Calu3 (cell line): ENCODE measurements around the gene SLFNL1. TPM values are rescaled to one million over a fixed set of nuclear protein-coding genes. Genes with fewer than 3 reads are reported as not detected.

Experiments used
- Bru-seq: library from RNA; stranded (reverse); fragments of 400-500 nt; gene quantifications from one replicate; lab custom pipeline; 2021; lab: Mats Ljungman, UMichigan
- BruChase-seq, 2 experiments: library from RNA; stranded (reverse); fragments of 400-500 nt; gene quantifications; one replicate each; lab custom pipeline; 2021; lab: Mats Ljungman, UMichigan
- BruUV-seq: library from RNA; stranded (reverse); fragments of 400-500 nt; replicated peaks from 2 replicates; lab custom pipeline; 2021; lab: Mats Ljungman, UMichigan
- CTCF ChIA-PET: fragments of 300-600 bp; sonication (Branson Sonifier 250); formaldehyde crosslinking; loops from one replicate; lab custom pipeline; 2022; ENCODE audit warnings: antibody characterized with exemption; lab: Charles Lee
- DNase-seq: peaks from one replicate; pipeline ENCODE4 v3.0.0; 2022
- H3K27ac Mint-ChIP-seq: one replicate; pipeline ENCODE4 v1.8.0; 2022; ENCODE audit warnings: mixed read lengths; ENCODE audit not compliant: unreplicated experiment
- H3K27me3 Mint-ChIP-seq: one replicate; pipeline ENCODE4 v1.8.0; 2022; ENCODE audit warnings: mixed read lengths; ENCODE audit not compliant: unreplicated experiment
- H3K36me3 Mint-ChIP-seq: one replicate; pipeline ENCODE4 v1.8.0; 2022; ENCODE audit warnings: mild to moderate bottlenecking, moderate library complexity, mixed read lengths; ENCODE audit not compliant: insufficient read depth, unreplicated experiment
- H3K4me1 Mint-ChIP-seq: one replicate; pipeline ENCODE4 v1.8.0; 2022; ENCODE audit warnings: mild to moderate bottlenecking, low read depth, mixed read lengths; ENCODE audit not compliant: unreplicated experiment
- H3K4me3 Mint-ChIP-seq: one replicate; pipeline ENCODE4 v1.8.0; 2022; ENCODE audit warnings: mild to moderate bottlenecking, low read depth, moderate library complexity, mixed read lengths; ENCODE audit not compliant: unreplicated experiment
- H3K9me3 Mint-ChIP-seq: one replicate; pipeline ENCODE4 v1.8.0; 2022; ENCODE audit warnings: low read depth, mixed read lengths; ENCODE audit not compliant: unreplicated experiment
- CTCF ChIP-seq: fragments of 200-600 bp; IDR thresholded peaks from one replicate; pipeline ENCODE4 v1.8.0; 2022; ENCODE audit warnings: antibody characterized with exemption; ENCODE audit not compliant: unreplicated experiment
- intact Hi-C: fragments of 100-400 bp; cut with micrococcal nuclease; formaldehyde crosslinking; loops from one replicate; pipeline ENCODE4 v1.10.0; 2022; ENCODE audit not compliant: unreplicated experiment
- long read RNA-seq: library from polyadenylated mRNA; stranded (forward); transcript quantifications from one replicate; pipeline ENCODE4 v2.0.0, GENCODE V29; 2022
- total RNA-seq: library from RNA; stranded (reverse); gene quantifications from 2 replicates; pipeline ENCODE4 v1.2.3, GENCODE V29; 2022

The SLFNL1 gene
- 0.52 and 0.83 TPM in 2 replicates for total RNA-seq
- Bru-seq, nascent RNA: percentile 32 among the genes with signal in this experiment
- percentile 39 among the genes with signal in this experiment for BruChase-seq, experiment 1, labeled RNA remaining after a 6-hour chase
- percentile 42 among the genes with signal in this experiment for BruChase-seq, experiment 2, labeled RNA remaining after a 2-hour chase
- long read RNA-seq, partial matches to known transcripts: 0 of 76 reads
- long read RNA-seq, other reads (novel, unspliced or antisense): 76 of 76 reads

- H3K27ac Mint-ChIP-seq: peak within 1 kb of the TSS; percentile 39
- TF ChIP-seq CTCF: no peak
- H3K9me3 Mint-ChIP-seq: no peaks in the 10 kb centered on the region
- intact Hi-C loops: no loop called here
- no peak within 1 kb of the TSS for H3K4me3 Mint-ChIP-seq
- no peaks in the 10 kb centered on the region for H3K4me1 Mint-ChIP-seq
- no TSS peak for BruUV-seq
- DNase-seq: no peak
- H3K36me3 Mint-ChIP-seq: peaks cover 62% of the 10 kb centered on the region
- CTCF ChIA-PET: no interaction called here
- H3K27me3 Mint-ChIP-seq: no peaks in the 10 kb centered on the region
These were observed at the start of gene SLFNL1 for GRCh38 chr1:41021526-41022308. SLFNL1 (minus strand) TSS chr1:41021725; CDS start chr1:41020660, 1,065 bp downstream.

- no peak for TF ChIP-seq CTCF
- H3K4me1 Mint-ChIP-seq: no peaks in the 10 kb centered on the region
- intact Hi-C loops: no loop called here
- no peaks in the 10 kb centered on the region for H3K9me3 Mint-ChIP-seq
- no peak overlapping the region for H3K27ac Mint-ChIP-seq
- peaks cover 7% of the 10 kb centered on the region for H3K36me3 Mint-ChIP-seq
- no TSS peak for BruUV-seq
- no peak overlapping the region for H3K4me3 Mint-ChIP-seq
- CTCF ChIA-PET: no interaction called here
- no peaks in the 10 kb centered on the region for H3K27me3 Mint-ChIP-seq
- DNase-seq: no peak
These were observed 35.4 kb upstream of the SLFNL1 start for GRCh38 chr1:41056907-41057306.

- CTCF ChIA-PET: no interaction called here
- Mint-ChIP-seq H3K4me1 (no peaks in the 10 kb centered on the region), H3K9me3 (no peaks in the 10 kb centered on the region), H3K27ac (no peak overlapping the region), H3K4me3 (no peak overlapping the region), H3K27me3 (no peaks in the 10 kb centered on the region), H3K36me3 (peaks cover 4% of the 10 kb centered on the region)
- no peak for TF ChIP-seq CTCF
- DNase-seq: no peak
- no TSS peak for BruUV-seq
- intact Hi-C loops: no loop called here
These were observed 31.8 kb upstream of the SLFNL1 start for GRCh38 chr1:41053316-41053715.

GRCh38 chr1:41051022-41051421 lies 29.5 kb upstream of the SLFNL1 start:
- peaks cover 3% of the 10 kb centered on the region for H3K4me1 Mint-ChIP-seq
- no peaks in the 10 kb centered on the region for H3K27me3 Mint-ChIP-seq
- BruUV-seq: no TSS peak
- DNase-seq: no peak
- no peak overlapping the region for H3K4me3 Mint-ChIP-seq
- CTCF ChIA-PET: no interaction called here
- intact Hi-C loops: no loop called here
- H3K9me3 Mint-ChIP-seq: no peaks in the 10 kb centered on the region
- H3K36me3 Mint-ChIP-seq: peaks cover 13% of the 10 kb centered on the region
- TF ChIP-seq CTCF: no peak
- no peak overlapping the region for H3K27ac Mint-ChIP-seq
